GM10266 (cell line): ENCODE measurements around the gene DEUP1.
"Not testable (repeated sequence)": the region's sequence is repeated elsewhere in the genome, so short reads cannot be mapped to it uniquely, and the experiment has no call there.

Experiments
- DNase-seq: peaks from one replicate; pipeline ENCODE4 v3.0.0; 2012; ENCODE audit errors: extremely low spot score
- CTCF ChIP-seq: IDR thresholded peaks from 2 replicates; pipeline ENCODE4 v1.5.1; 2012; ENCODE audit warnings: mild to moderate bottlenecking, low read depth; ENCODE audit not compliant: control insufficient read depth, insufficient read depth; ENCODE audit errors: missing control alignments

The DEUP1 gene

GRCh38 chr11:93444617-93445073, 114.1 kb downstream of the DEUP1 start:
- DNase-seq = no peak

GRCh38 chr11:93458286-93458685, 127.7 kb downstream of the DEUP1 start:
- no peak for TF ChIP-seq CTCF
- DNase-seq = no peak

More at GRCh38 chr11:93444617-93445073, 114.1 kb downstream of the DEUP1 start:
- no peak for TF ChIP-seq CTCF

- DNase-seq = not testable (repeated sequence)
These were observed 133.1 kb downstream of the DEUP1 start for GRCh38 chr11:93463666-93464065.

GRCh38 chr11:93464927-93465540, 134.5 kb downstream of the DEUP1 start:
- no peak for DNase-seq
- TF ChIP-seq CTCF = no peak

GRCh38 chr11:93467054-93467453, 136.5 kb downstream of the DEUP1 start:
- TF ChIP-seq CTCF = no peak
- DNase-seq = no peak

- no peak for DNase-seq
These were observed 137.7 kb downstream of the DEUP1 start for GRCh38 chr11:93468290-93468689.

GRCh38 chr11:93474123-93474522, 143.6 kb downstream of the DEUP1 start:
- no peak for TF ChIP-seq CTCF
- no peak for DNase-seq

More at GRCh38 chr11:93468290-93468689, 137.7 kb downstream of the DEUP1 start:
- TF ChIP-seq CTCF = no peak

GRCh38 chr11:93476796-93477195, 146.3 kb downstream of the DEUP1 start:
- TF ChIP-seq CTCF = no peak
- no peak for DNase-seq
